Putamen (tissue), 1 donor: ENCODE data around the gene ANO9.

Experiments used
- DNase-seq: peaks from one replicate; pipeline ENCODE4 v3.0.0-alpha.2; 2016; ENCODE audit warnings: low spot score

The ANO9 gene

DNA sequence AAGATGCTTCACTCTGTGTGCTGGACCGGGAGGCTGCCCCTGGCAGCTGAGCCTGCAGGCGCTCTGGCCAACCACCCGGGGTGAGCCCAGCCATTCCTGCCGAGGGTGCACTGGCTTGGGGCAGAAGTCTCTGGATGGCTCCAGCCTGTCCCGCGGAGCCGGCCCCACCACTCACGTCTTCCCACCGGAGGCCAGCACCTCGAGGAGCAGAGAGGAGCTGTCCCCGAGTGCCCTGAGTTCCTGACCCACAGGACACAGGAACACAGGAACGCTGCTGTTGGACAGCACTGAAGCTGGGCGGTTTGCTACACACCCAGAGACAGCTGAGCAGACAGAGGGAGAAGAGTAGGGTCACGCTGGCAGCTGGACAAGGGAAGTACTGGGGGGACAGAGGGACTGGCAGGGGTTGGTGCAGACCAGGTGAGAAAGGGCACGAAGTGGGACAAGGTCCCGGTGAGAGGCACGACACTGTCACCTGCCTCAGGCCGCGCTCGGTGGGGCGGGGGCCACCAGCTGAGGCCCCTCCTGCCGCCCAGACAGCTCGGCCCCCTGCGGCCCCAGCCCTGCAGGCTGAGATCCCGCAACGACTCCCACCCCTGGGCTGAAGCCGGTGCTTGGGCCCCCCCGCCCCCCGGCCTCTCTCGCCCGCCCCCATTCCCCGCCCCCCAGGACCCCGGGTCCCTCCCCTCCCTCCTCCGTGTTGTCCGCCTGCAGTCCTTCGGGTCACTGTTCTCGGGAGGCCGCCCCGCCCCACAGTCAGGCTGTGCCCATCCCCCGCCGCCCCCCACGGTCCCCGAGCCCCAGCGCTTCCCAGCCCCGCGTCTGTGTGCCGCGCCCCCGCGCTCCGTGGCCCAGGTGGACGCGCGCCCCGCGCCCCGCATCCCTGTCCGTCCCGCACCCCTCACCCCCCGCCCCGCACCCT lies 73.1 kb downstream of the ANO9 start:
- no peak for DNase-seq

DNA sequence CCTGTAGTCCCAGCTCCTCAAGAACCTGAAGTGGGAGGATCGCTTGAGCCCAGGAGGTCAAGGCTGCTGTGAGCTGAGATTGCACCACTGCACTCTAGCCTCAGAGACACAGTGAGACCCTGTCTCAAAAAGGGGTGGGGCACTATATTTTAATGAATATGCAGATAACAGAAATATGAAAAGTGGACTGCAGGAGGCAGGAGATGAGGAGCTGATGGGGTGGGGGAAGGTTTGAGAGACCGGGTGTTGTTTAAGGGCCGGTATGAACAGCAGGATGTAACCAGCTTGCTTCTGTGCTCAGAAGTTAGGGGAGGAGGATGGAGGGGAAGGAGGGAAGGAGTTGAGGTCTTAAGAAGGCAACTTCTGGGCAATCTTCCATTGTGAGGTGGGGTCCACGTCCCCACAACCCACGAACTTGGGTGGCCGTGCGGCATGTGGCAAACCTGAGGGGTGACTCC lies 73.8 kb downstream of the ANO9 start:
- DNase-seq, result no peak
